Calu3 (cell line): ENCODE results near the gene TMEM14C. TPM values are rescaled to one million over a fixed set of nuclear protein-coding genes. Genes with fewer than 3 reads are reported as not detected.

ENCODE experiments used
- BruUV-seq: library from RNA; stranded (reverse); fragments of 400-500 nt; replicated peaks from 2 replicates; lab custom pipeline; 2021; lab: Mats Ljungman, UMichigan
- CTCF ChIA-PET: fragments of 300-600 bp; sonication (Branson Sonifier 250); formaldehyde crosslinking; loops from one replicate; lab custom pipeline; 2022; ENCODE audit warnings: antibody characterized with exemption; lab: Charles Lee
- DNase-seq: peaks from one replicate; pipeline ENCODE4 v3.0.0; 2022
- H3K27ac Mint-ChIP-seq: one replicate; pipeline ENCODE4 v1.8.0; 2022; ENCODE audit warnings: mixed read lengths; ENCODE audit not compliant: unreplicated experiment
- H3K27me3 Mint-ChIP-seq: one replicate; pipeline ENCODE4 v1.8.0; 2022; ENCODE audit warnings: mixed read lengths; ENCODE audit not compliant: unreplicated experiment
- H3K36me3 Mint-ChIP-seq: one replicate; pipeline ENCODE4 v1.8.0; 2022; ENCODE audit warnings: mild to moderate bottlenecking, moderate library complexity, mixed read lengths; ENCODE audit not compliant: insufficient read depth, unreplicated experiment
- H3K4me1 Mint-ChIP-seq: one replicate; pipeline ENCODE4 v1.8.0; 2022; ENCODE audit warnings: mild to moderate bottlenecking, low read depth, mixed read lengths; ENCODE audit not compliant: unreplicated experiment
- H3K4me3 Mint-ChIP-seq: one replicate; pipeline ENCODE4 v1.8.0; 2022; ENCODE audit warnings: mild to moderate bottlenecking, low read depth, moderate library complexity, mixed read lengths; ENCODE audit not compliant: unreplicated experiment
- H3K9me3 Mint-ChIP-seq: one replicate; pipeline ENCODE4 v1.8.0; 2022; ENCODE audit warnings: low read depth, mixed read lengths; ENCODE audit not compliant: unreplicated experiment
- CTCF ChIP-seq: fragments of 200-600 bp; IDR thresholded peaks from one replicate; pipeline ENCODE4 v1.8.0; 2022; ENCODE audit warnings: antibody characterized with exemption; ENCODE audit not compliant: unreplicated experiment
- intact Hi-C: fragments of 100-400 bp; cut with micrococcal nuclease; formaldehyde crosslinking; loops from one replicate; pipeline ENCODE4 v1.10.0; 2022; ENCODE audit not compliant: unreplicated experiment
- total RNA-seq: library from RNA; stranded (reverse); gene quantifications from 2 replicates; pipeline ENCODE4 v1.2.3, GENCODE V29; 2022

TMEM14C gene
- total RNA-seq, 1 experiment from 2014 or later: 53.6 TPM

- DNase-seq: no peak
- no peak for TF ChIP-seq CTCF
- H3K36me3 Mint-ChIP-seq: peaks cover 35% of the 10 kb centered on the region
Measured at GRCh38 chr6:10695086-10695657, 27.7 kb upstream of the TMEM14C start.

DNA sequence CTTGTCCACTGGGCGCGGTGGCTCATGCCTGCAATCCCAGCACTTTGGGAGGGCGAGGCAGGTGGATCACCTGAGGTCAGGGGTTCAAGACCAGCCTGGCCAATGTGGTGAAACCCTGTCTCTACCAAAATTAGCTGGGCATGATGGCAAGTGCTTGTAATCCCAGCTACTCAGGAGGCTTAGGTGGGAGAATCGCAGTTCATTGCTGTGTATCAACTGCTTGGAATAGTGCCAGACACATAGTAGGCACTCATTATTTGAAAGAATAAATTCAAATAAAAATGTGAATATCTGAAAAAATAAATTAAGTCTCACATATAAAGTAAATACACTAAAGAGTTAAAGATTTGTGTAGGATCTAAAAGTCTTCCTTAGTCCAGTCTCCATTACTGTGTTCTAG is 26.2 kb upstream of the TMEM14C start:
- H3K4me1 Mint-ChIP-seq: no peaks in the 10 kb centered on the region
- no peak for DNase-seq
- no TSS peak for BruUV-seq
- no peak for TF ChIP-seq CTCF
- no peaks in the 10 kb centered on the region for H3K9me3 Mint-ChIP-seq
- intact Hi-C loops: loop anchor here (10.0 kb wide), 1 partner anchor 108 kb away; no protein-coding TSS in a partner anchor
- no peaks in the 10 kb centered on the region for H3K27me3 Mint-ChIP-seq
- H3K4me3 Mint-ChIP-seq: no peak overlapping the region
- H3K36me3 Mint-ChIP-seq: peaks cover 35% of the 10 kb centered on the region
- CTCF ChIA-PET: no interaction called here
- no peak overlapping the region for H3K27ac Mint-ChIP-seq

More at GRCh38 chr6:10695086-10695657, 27.7 kb upstream of the TMEM14C start:
- intact Hi-C loops: loop anchor here (2.0 to 10.0 kb wide), 2 partner anchors 110 to 184 kb away; no protein-coding TSS in a partner anchor
- no peaks in the 10 kb centered on the region for H3K4me1 Mint-ChIP-seq
- H3K27ac Mint-ChIP-seq: peak overlapping the region; percentile 100
- no peaks in the 10 kb centered on the region for H3K9me3 Mint-ChIP-seq
- CTCF ChIA-PET: interaction anchor here (0.6 to 1.0 kb wide), 3 partner anchors 106 to 217 kb away, joined by 3 to 4 read pairs (median 3); no protein-coding TSS in a partner anchor
- peak overlapping the region; percentile 93 for H3K4me3 Mint-ChIP-seq
- BruUV-seq: TSS peak; percentile 84
- no peaks in the 10 kb centered on the region for H3K27me3 Mint-ChIP-seq

DNA sequence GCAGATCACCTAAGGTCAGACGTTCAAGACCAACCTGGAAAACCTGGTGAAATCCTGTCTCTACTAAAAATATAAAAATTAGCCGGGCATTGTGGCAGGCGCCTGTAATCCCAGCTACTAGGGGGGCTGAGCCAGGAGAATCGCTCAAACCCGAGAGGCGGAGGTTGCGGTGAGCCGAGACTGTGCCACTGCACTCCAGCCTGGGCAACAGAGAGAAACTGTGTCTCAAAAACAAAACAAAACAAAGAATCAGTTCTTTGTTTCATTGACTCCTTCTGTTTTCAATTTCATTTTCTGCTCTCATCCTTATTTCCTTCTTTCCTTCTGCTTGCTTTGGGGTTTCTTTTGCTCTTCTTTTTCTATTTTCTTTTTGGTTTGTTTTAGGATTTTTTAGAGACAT is 8.9 kb upstream of the TMEM14C start:
- DNase-seq: no peak
- Mint-ChIP-seq H3K27me3 (no peaks in the 10 kb centered on the region), H3K27ac (no peak overlapping the region), H3K9me3 (no peaks in the 10 kb centered on the region), H3K4me1 (no peaks in the 10 kb centered on the region), H3K4me3 (no peak overlapping the region), H3K36me3 (peaks cover 10% of the 10 kb centered on the region)
- CTCF ChIA-PET: no interaction called here
- no TSS peak for BruUV-seq
- TF ChIP-seq CTCF: no peak
- intact Hi-C loops: no loop called here

- no peak for DNase-seq
- BruUV-seq: no TSS peak
- H3K36me3 Mint-ChIP-seq: peaks cover 15% of the 10 kb centered on the region
- H3K9me3 Mint-ChIP-seq: no peaks in the 10 kb centered on the region
- peak overlapping the region; percentile 58 for H3K4me3 Mint-ChIP-seq
- CTCF ChIA-PET: interaction anchor here (0.6 kb wide), 1 partner anchor 197 kb away, joined by 3 read pairs; no protein-coding TSS in a partner anchor
- no peak for TF ChIP-seq CTCF
- intact Hi-C loops: no loop called here
- peaks cover 9% of the 10 kb centered on the region for H3K4me1 Mint-ChIP-seq
- H3K27ac Mint-ChIP-seq: no peak overlapping the region
- no peaks in the 10 kb centered on the region for H3K27me3 Mint-ChIP-seq
Measured at GRCh38 chr6:10719296-10719963, 3.4 kb upstream of the TMEM14C start.
